Neural cell (in vitro differentiated cells): ENCODE data around the gene DNAL1.

Experiments used
- EP300 ChIP-seq: fragments of 450-650 bp; conservative IDR thresholded peaks from 2 replicates; pipeline ENCODE4 v1.6.1; 2014; ENCODE audit warnings: antibody characterized with exemption, mild to moderate bottlenecking, moderate library complexity; ENCODE audit not compliant: poor library complexity, severe bottlenecking
- EZH2 ChIP-seq: fragments of 200-600, 300-800 bp; shearing (Covaris generic), sonication (generic); IDR thresholded peaks from 2 replicates; pipeline ENCODE4 v1.6.1; 2014; ENCODE audit warnings: antibody characterized with exemption, low read length, borderline replicate concordance, mild to moderate bottlenecking; ENCODE audit not compliant: insufficient read depth, poor library complexity, severe bottlenecking
- MXI1 ChIP-seq: fragments of 450-650 bp; conservative IDR thresholded peaks from 2 replicates; pipeline ENCODE4 v1.6.1; 2014; ENCODE audit warnings: antibody characterized with exemption, mild to moderate bottlenecking; ENCODE audit not compliant: poor library complexity, severe bottlenecking
- POLR2AphosphoS5 ChIP-seq: IDR thresholded peaks from 2 replicates; pipeline ENCODE4 v1.6.1; 2012
- RAD21 ChIP-seq: fragments of 450-650 bp; conservative IDR thresholded peaks from 2 replicates; pipeline ENCODE4 v1.6.1; 2014; ENCODE audit warnings: antibody characterized with exemption, mild to moderate bottlenecking, moderate library complexity
- SMC3 ChIP-seq: fragments of 450-650 bp; conservative IDR thresholded peaks from 2 replicates; pipeline ENCODE4 v1.6.1; 2014; ENCODE audit warnings: antibody characterized with exemption, mild to moderate bottlenecking, moderate library complexity; ENCODE audit not compliant: poor library complexity
- TAF1 ChIP-seq: IDR thresholded peaks from 2 replicates; pipeline ENCODE4 v1.6.1; 2012; ENCODE audit warnings: low read depth
- TF ChIP-seq, protein P1 (sequence below): IDR thresholded peaks from 2 replicates; pipeline ENCODE4 v1.6.1; 2012; ENCODE audit warnings: borderline replicate concordance
- TF ChIP-seq, protein P2 (sequence below): fragments of 450-650 bp; IDR thresholded peaks from 2 replicates; pipeline ENCODE4 v1.5.1; 2014; ENCODE audit warnings: antibody characterized with exemption, mild to moderate bottlenecking, moderate library complexity; ENCODE audit not compliant: poor library complexity, severe bottlenecking

DNA sequence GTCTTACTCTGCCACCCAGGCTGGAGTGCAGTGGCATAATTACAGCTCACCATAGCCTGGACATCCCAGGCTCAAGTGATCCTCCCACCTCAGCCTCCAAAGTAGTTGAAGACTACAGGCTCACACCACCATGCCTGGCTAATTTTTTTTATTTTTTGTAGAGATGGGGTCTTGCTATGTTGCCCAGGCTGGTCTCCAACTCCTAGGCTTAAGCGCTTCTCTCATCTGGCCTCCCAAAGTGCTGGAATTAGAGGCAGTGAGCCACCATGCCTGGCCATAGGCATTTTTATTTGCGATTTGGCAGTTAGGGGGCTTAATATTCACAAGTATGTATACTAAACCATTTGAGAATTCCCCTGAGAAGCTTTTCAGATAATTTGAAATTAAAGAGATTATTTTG, 50.3 kb downstream of the DNAL1 start:
- TF ChIP-seq, protein P1, sequence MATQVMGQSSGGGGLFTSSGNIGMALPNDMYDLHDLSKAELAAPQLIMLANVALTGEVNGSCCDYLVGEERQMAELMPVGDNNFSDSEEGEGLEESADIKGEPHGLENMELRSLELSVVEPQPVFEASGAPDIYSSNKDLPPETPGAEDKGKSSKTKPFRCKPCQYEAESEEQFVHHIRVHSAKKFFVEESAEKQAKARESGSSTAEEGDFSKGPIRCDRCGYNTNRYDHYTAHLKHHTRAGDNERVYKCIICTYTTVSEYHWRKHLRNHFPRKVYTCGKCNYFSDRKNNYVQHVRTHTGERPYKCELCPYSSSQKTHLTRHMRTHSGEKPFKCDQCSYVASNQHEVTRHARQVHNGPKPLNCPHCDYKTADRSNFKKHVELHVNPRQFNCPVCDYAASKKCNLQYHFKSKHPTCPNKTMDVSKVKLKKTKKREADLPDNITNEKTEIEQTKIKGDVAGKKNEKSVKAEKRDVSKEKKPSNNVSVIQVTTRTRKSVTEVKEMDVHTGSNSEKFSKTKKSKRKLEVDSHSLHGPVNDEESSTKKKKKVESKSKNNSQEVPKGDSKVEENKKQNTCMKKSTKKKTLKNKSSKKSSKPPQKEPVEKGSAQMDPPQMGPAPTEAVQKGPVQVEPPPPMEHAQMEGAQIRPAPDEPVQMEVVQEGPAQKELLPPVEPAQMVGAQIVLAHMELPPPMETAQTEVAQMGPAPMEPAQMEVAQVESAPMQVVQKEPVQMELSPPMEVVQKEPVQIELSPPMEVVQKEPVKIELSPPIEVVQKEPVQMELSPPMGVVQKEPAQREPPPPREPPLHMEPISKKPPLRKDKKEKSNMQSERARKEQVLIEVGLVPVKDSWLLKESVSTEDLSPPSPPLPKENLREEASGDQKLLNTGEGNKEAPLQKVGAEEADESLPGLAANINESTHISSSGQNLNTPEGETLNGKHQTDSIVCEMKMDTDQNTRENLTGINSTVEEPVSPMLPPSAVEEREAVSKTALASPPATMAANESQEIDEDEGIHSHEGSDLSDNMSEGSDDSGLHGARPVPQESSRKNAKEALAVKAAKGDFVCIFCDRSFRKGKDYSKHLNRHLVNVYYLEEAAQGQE: no peak
- TF ChIP-seq, protein P2, sequence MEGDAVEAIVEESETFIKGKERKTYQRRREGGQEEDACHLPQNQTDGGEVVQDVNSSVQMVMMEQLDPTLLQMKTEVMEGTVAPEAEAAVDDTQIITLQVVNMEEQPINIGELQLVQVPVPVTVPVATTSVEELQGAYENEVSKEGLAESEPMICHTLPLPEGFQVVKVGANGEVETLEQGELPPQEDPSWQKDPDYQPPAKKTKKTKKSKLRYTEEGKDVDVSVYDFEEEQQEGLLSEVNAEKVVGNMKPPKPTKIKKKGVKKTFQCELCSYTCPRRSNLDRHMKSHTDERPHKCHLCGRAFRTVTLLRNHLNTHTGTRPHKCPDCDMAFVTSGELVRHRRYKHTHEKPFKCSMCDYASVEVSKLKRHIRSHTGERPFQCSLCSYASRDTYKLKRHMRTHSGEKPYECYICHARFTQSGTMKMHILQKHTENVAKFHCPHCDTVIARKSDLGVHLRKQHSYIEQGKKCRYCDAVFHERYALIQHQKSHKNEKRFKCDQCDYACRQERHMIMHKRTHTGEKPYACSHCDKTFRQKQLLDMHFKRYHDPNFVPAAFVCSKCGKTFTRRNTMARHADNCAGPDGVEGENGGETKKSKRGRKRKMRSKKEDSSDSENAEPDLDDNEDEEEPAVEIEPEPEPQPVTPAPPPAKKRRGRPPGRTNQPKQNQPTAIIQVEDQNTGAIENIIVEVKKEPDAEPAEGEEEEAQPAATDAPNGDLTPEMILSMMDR: no peak
- no peak for TF ChIP-seq SMC3
- TF ChIP-seq EP300: no peak
- no peak for TF ChIP-seq EZH2
- TF ChIP-seq POLR2AphosphoS5: no peak
- no peak for TF ChIP-seq MXI1
- TF ChIP-seq RAD21: no peak
- no peak for TF ChIP-seq TAF1
